Measurements from ENCODE around the gene WDFY1.

- TF ChIP-seq CTCF (tag by site-specific recombination; IDR thresholded peaks at IDR 0.05) (no peak), ZNF777 (tag by site-specific recombination; IDR thresholded peaks at IDR 0.05; ENCODE audit: borderline replicate concordance) (no peak), ZNF239 (tag by site-specific recombination; IDR thresholded peaks at IDR 0.05) (no peak), PATZ1 (tag by site-specific recombination; IDR thresholded peaks at IDR 0.05) (no peak), YY1 (tag by site-specific recombination; IDR thresholded peaks at IDR 0.05) (no peak), ZNF148 (tag by site-specific recombination; IDR thresholded peaks at IDR 0.05; ENCODE audit: borderline replicate concordance) (no peak), REST (tag by site-specific recombination; IDR thresholded peaks at IDR 0.05) (no peak)
These were observed 64.3 kb downstream of the WDFY1 start for GRCh38 chr2:223880796-223881195.
